ENCODE data around the gene PPP1R16B.
A peak's percentile ranks its signal among the peaks of the same experiment; 100 is the strongest.
"Not testable (repeated sequence)": the region's sequence is repeated elsewhere in the genome, so short reads cannot be mapped to it uniquely, and the experiment has no call there.

PPP1R16B gene

GRCh38 chr20:38940644-38941043 lies 135.1 kb downstream of the PPP1R16B start:
- no peak for DNase-seq

GRCh38 chr20:38941726-38942389 lies 136.4 kb downstream of the PPP1R16B start:
- DNase-seq, result no peak

DNA sequence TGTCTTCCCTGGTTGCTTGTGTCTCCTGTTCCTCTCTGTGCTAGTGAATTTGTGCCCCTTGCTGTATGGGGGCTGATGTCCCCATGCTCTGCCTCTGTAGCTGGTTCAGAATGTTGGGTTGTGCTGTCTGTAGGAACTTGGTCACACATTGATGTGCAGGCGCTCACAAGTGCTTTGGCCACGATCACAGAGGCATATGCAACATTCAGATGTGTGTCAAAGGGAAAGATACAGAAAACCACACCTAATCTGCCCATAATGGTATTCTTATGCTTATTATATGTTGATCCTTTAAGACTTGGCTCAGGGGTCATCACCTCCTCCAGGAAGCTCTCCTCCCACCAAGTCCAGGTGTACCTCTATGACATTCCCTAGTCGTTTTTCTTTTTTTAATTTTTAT lies 139.5 kb downstream of the PPP1R16B start:
- DNase-seq, result no peak

- DNase-seq, result no peak
Measured at GRCh38 chr20:38946836-38947235, 141.3 kb downstream of the PPP1R16B start.

DNA sequence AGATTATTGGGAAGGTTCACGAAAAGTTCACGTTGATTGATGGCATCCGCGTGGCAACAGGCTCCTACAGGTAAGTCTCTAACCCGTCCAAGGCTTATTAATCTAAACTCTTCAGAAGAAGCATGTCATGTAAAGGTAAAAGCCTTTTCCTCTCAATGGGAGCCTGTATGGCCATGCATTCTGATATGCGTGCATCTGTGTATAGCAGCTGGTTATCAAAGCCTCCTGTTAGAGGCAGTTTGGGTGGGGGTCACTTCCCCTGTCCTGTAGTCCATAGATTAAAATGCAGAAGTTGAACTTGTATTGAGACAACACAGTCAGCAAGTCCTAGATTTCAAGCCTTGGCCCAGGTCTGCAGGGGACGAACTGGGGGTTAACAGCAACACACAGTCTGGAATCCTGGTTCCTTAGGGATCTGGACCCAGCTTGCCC lies 142.4 kb downstream of the PPP1R16B start:
- DNase-seq, result no peak

DNA sequence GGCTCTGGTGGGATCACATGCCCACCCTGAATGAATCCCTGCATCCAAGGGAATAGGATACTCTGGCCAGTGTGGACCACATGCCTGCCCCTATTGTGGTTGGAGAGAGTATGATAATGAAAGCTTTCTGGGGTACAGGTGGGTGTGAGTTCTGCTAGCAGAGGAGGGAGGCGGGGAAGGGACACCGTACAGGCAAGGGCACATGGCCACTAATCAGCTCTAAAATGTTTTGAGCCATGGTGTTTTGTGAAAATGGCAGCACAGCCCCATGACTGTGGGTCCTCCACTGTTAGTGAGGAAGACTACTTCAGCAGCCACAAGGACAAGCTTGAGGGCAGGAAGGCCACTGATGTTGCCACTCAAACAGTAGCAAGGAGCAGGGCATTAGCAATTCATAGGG lies 144.8 kb downstream of the PPP1R16B start:
- DNase-seq, result no peak

DNA sequence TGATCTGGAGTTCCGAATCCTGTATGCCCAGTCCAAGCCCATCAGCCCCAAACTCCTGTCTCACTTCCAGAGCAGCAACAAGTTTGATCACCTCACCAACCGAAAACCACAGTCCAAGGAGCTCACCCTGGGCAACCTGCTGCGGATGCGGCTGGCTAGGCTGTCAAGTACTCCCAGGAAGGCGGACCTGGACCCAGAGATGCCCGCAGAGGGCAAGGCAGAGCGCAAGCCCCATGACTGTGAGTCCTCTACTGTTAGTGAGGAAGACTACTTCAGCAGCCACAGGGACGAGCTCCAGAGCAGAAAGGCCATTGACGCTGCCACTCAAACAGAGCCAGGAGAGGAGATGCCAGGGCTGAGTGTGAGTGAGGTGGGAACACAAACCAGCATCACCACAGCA lies 146.1 kb downstream of the PPP1R16B start:
- no peak for DNase-seq

DNA sequence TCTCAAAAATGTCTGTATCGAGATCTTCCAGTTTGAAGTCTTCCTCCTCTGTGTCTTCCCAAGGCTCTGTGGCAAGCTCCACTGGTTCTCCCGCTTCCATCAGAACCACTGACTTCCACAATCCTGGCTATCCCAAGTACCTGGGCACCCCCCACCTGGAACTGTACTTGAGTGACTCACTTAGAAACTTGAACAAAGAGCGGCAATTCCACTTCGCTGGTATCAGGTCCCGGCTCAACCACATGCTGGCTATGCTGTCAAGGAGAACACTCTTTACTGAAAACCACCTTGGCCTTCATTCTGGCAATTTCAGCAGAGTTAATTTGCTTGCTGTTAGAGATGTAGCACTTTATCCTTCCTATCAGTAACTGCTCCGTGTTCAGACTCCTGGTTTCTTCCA lies 146.7 kb downstream of the PPP1R16B start:
- no peak for DNase-seq

- DNase-seq, result no peak
Measured at GRCh38 chr20:38953630-38954340, 148.3 kb downstream of the PPP1R16B start.

GRCh38 chr20:38957235-38957876 lies 151.9 kb downstream of the PPP1R16B start:
- no peak for DNase-seq

GRCh38 chr20:38957915-38958485 lies 152.5 kb downstream of the PPP1R16B start:
- no peak for DNase-seq

- DNase-seq, result not testable (repeated sequence)
Measured at GRCh38 chr20:38960187-38960687, 154.7 kb downstream of the PPP1R16B start.

GRCh38 chr20:38961530-38962043 lies 156.1 kb downstream of the PPP1R16B start:
- DNase-seq, result peak; percentile 11

DNA sequence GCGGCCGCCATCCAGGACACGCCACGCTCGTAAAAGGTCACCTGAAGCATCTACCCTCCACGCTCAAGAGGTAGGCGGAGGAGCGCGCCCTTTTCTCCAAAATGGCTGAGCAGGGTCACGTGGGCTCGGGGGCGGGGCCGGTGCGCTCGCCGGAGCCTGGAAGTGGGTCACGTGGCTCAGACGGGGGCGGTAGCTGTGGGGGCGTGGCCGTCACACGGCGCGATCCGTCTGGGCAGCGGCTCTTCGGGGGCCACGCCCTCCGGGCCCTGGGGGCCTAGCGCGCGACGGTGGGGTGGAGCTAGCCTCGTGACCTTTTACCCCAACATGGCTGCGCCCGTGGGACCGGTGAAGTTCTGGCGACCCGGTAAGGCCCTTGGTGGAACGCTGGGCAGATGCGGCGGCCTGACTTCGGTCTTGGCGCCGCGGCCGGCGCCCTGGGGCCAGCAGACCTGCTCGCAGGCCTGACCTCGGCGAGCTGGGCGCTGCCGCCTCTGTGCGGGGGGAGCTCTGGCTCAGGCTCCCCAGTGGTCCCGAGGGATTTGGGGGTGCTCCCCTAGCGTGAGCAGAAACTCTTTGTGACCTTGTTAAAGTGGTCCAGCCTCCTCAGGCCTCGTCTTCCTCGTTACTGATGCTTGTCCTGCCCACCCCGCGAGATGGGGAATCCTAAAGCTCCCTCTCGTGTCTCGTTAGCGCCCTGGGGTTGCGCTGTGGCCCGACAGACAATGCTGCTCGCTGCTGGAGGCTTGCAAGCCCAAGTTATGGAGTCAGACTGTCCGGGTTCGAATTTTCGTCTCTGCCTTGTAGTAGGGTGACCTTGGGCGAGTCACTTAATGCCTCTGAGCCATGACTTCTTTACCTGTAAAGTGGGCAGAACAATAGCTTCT lies 156.8 kb downstream of the PPP1R16B start, which contains the start of gene DHX35:
Gene DHX35 (plus strand): TSS at position 301 of the 884 bp plus-strand sequence. CDS start 24 bp downstream, at position 325.
- peak; percentile 96 for DNase-seq

GRCh38 chr20:38962928-38963401 lies 157.5 kb downstream of the PPP1R16B start:
- no peak for DNase-seq

DNA sequence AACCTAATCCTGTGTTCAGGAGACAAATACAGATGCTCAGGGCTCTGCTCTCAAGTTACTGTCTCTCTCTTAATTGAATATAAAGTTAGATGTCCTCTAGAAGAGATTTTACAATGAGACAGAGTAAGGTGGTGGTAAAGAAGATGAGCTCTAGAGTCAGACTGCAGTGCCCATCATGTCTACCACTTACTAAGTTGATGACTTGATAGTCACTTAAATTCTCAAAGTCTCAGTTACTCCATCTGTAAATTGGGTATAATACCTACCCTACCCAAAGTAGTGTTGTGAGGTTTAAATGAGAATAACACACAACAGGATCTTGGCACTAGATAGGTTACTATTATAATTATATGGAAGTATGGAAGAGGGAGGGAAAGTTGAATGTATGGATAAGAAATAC lies 158.2 kb downstream of the PPP1R16B start:
- no peak for DNase-seq

DNA sequence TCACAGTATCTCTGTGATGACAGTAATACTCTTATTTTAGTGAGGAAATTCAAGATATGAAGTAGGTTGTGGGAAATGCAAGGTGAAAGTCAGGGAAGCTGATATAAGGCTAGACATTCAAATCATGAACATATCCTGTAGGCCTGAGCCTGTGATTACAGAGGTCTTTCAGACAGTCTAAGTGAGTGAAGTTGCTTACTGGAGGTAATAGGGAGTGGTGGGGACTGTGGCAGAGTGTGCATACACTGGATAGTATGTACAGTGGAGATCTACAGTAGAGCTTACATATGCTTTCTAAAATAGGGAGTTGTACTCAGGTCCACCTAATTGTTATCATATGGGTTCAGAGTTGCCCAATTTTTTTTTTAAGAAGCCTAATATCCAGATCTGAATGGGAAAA lies 159.8 kb downstream of the PPP1R16B start:
- no peak for DNase-seq

DNA sequence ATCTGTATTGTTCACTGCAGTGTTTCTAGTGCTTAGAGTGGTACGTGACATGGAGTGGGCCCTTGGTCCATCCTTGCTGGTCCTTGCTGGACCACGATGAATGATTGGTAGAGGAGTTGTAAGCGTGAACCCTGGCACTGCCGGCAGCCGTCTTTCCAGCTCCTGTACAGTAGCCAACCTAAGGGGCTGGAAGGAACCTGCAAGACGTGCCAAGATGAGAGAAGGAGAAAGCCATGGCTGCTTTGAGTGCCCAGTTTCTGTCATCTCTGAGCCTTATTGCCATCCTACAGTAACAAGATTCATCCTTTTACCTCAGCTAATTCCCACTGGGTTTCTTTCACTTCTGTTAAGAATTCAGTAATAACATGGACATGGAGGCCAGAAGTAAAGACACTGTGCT lies 162.6 kb downstream of the PPP1R16B start:
- no peak for DNase-seq

GRCh38 chr20:38969708-38970107 lies 164.2 kb downstream of the PPP1R16B start:
- no peak for DNase-seq

DNA sequence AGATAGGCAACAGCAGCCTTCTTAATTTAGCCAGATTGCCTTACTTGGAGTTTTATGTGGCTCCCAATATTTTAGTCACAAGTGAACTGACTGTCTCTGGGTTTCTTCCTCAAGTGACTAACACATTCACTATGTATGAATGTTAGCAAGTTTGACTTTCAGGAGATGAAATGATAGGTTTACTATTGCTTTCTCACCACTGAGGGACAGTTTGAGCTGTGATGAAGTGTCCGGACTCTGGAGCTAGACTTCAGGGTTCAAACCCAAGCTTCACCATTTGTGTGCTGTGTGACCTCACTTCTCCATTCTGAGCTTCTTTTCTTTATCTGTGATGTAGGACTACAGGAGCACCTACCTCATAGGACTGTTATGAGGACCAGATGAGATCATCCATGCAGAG lies 164.8 kb downstream of the PPP1R16B start:
- DNase-seq, result no peak
